ENCODE results near the gene F12.

DNA sequence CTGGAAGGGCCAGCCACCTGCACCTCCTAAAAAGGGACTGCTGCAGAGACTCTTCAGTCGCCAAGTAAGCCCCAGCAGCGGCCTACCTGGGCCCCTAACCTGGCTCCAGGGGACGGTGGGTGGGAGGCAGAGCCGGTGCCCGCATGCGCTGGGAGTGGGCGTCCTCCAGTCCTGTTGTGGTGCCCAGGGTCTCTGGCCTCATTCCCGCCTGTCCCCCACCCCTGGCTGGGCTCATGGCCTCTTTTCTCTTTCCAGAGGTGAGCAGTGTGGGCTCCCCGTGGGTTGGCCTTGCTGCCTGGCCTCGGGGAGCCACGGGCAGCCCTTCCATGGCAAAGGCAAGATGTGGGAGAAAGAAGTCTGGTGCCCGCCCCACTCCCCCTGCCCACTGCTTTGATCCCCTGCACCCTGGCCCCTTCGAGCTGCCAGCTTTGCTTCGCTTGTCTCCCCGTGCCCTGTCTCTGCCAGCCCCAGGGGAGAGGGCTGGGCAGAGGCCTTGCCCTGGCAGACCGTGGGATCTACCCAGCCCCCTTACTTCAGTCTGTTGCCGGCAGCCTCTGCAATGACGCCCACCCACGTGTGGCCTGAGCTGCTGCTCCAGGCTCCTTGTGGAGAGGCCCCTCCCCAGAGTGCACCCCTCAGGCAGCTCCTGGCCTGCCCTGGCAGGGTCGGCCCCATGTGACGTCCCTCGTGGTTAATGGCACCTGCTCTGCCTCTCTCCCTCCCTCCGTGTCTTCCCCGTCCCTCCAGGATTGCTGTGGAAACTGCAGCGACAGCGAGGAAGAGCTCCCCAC lies 31.8 kb upstream of the F12 start:
- TF ChIP-seq, protein P1, sequence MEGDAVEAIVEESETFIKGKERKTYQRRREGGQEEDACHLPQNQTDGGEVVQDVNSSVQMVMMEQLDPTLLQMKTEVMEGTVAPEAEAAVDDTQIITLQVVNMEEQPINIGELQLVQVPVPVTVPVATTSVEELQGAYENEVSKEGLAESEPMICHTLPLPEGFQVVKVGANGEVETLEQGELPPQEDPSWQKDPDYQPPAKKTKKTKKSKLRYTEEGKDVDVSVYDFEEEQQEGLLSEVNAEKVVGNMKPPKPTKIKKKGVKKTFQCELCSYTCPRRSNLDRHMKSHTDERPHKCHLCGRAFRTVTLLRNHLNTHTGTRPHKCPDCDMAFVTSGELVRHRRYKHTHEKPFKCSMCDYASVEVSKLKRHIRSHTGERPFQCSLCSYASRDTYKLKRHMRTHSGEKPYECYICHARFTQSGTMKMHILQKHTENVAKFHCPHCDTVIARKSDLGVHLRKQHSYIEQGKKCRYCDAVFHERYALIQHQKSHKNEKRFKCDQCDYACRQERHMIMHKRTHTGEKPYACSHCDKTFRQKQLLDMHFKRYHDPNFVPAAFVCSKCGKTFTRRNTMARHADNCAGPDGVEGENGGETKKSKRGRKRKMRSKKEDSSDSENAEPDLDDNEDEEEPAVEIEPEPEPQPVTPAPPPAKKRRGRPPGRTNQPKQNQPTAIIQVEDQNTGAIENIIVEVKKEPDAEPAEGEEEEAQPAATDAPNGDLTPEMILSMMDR (IDR thresholded peaks at IDR 0.05 in 8 of 11, conservative IDR thresholded peaks at IDR 0.05 in 3 of 11), result no peak
- TF ChIP-seq POLR2A (IDR thresholded peaks at IDR 0.05) (no peak), POLR2AphosphoS5 (IDR thresholded peaks at IDR 0.05) (peak in 1 of 3 donors; percentile 51)
